GM21529 (cell line): ENCODE results near the gene UBP1.
A peak's percentile ranks its signal among the peaks of the same experiment; 100 is the strongest.
"Not testable (repeated sequence)": the region's sequence is repeated elsewhere in the genome, so short reads cannot be mapped to it uniquely, and the experiment has no call there.

Experiments
- ATAC-seq: cut with Tn5 transposase; IDR thresholded peaks from one replicate; pipeline ENCODE4 v1.9.1; 2021; ENCODE audit not compliant: unreplicated experiment

UBP1 gene

GRCh38 chr3:33437556-33438283 is 2.5 kb downstream of the UBP1 start:
- no peak for ATAC-seq

- no peak for ATAC-seq
Observed at GRCh38 chr3:33433843-33434242, 6.4 kb downstream of the UBP1 start.

GRCh38 chr3:33430571-33430970 is 9.6 kb downstream of the UBP1 start:
- peak; percentile 5 for ATAC-seq

- peak; percentile 53 for ATAC-seq
Observed at GRCh38 chr3:33430061-33430460, 10.1 kb downstream of the UBP1 start.

GRCh38 chr3:33429306-33429705 is 10.9 kb downstream of the UBP1 start:
- ATAC-seq: not testable (repeated sequence)

- ATAC-seq: no peak
Observed at GRCh38 chr3:33428734-33429133, 11.5 kb downstream of the UBP1 start.

GRCh38 chr3:33426630-33427317 is 13.4 kb downstream of the UBP1 start:
- ATAC-seq: no peak

GRCh38 chr3:33426068-33426467 is 14.1 kb downstream of the UBP1 start:
- ATAC-seq: no peak

GRCh38 chr3:33425453-33425852 is 14.8 kb downstream of the UBP1 start:
- no peak for ATAC-seq

- ATAC-seq: no peak
Observed at GRCh38 chr3:33424606-33425452, 15.4 kb downstream of the UBP1 start.

- ATAC-seq: no peak
Observed at GRCh38 chr3:33420966-33421365, 19.2 kb downstream of the UBP1 start.

- ATAC-seq: no peak
Observed at GRCh38 chr3:33419948-33420347, 20.3 kb downstream of the UBP1 start.

- no peak for ATAC-seq
Observed at GRCh38 chr3:33417066-33417673, 23.0 kb downstream of the UBP1 start.

- ATAC-seq: not testable (repeated sequence)
Observed at GRCh38 chr3:33410816-33411215, 29.4 kb downstream of the UBP1 start.

- ATAC-seq: no peak
Observed at GRCh38 chr3:33403756-33404155, 36.4 kb downstream of the UBP1 start.

GRCh38 chr3:33402936-33403335 is 37.3 kb downstream of the UBP1 start:
- ATAC-seq: no peak

GRCh38 chr3:33401781-33402180 is 38.4 kb downstream of the UBP1 start:
- no peak for ATAC-seq

GRCh38 chr3:33398410-33398809 is 41.8 kb downstream of the UBP1 start:
- no peak for ATAC-seq

- ATAC-seq: no peak
Observed at GRCh38 chr3:33395900-33396299, 44.3 kb downstream of the UBP1 start.

GRCh38 chr3:33394403-33395054 is 45.7 kb downstream of the UBP1 start:
- ATAC-seq: no peak

- ATAC-seq: no peak
Observed at GRCh38 chr3:33392703-33393125, 47.5 kb downstream of the UBP1 start.
